Activated naive CD4-positive, alpha-beta T cell treated with anti-CD3 and anti-CD28 coated beads for 36 hours (primary cell): ENCODE data around the gene ADARB1. TPM values are rescaled to one million over a fixed set of nuclear protein-coding genes. Genes with fewer than 3 reads are reported as not detected.

ENCODE experiments used
- CTCF ChIA-PET: fragments of 350-600 bp; sonication (Branson Sonifier 250); formaldehyde crosslinking; loops from one replicate; lab custom pipeline; 2021; ENCODE audit warnings: antibody characterized with exemption; lab: Charles Lee
- DNase-seq: peaks from one replicate; pipeline ENCODE4 v3.0.0-alpha.2; 2020
- H3K27ac Mint-ChIP-seq: one replicate; pipeline ENCODE4 v1.8.0; 2021; ENCODE audit warnings: mild to moderate bottlenecking, mixed read lengths
- H3K27me3 Mint-ChIP-seq: one replicate; pipeline ENCODE4 v1.8.0; 2021; ENCODE audit warnings: low read depth, mixed read lengths
- H3K36me3 Mint-ChIP-seq: one replicate; pipeline ENCODE4 v1.8.0; 2021; ENCODE audit warnings: low read depth, mixed read lengths
- H3K4me1 Mint-ChIP-seq: one replicate; pipeline ENCODE4 v1.8.0; 2021; ENCODE audit warnings: low read depth, mixed read lengths
- H3K4me3 Mint-ChIP-seq: one replicate; pipeline ENCODE4 v1.8.0; 2021; ENCODE audit warnings: mild to moderate bottlenecking, moderate library complexity, mixed read lengths
- H3K9me3 Mint-ChIP-seq: one replicate; pipeline ENCODE4 v1.8.0; 2021; ENCODE audit warnings: mixed read lengths
- intact Hi-C: fragments of 100-400 bp; cut with micrococcal nuclease; formaldehyde crosslinking; loops from one replicate; pipeline ENCODE4 v1.15.1; 2023
- total RNA-seq, 2 experiments: library from RNA; stranded (reverse); gene quantifications; one replicate each; pipeline ENCODE4 v1.2.3, GENCODE V29; 2021

ADARB1 gene
- total RNA-seq, 2 experiments from 2014 or later, result 30.1 to 33.3 TPM

DNA sequence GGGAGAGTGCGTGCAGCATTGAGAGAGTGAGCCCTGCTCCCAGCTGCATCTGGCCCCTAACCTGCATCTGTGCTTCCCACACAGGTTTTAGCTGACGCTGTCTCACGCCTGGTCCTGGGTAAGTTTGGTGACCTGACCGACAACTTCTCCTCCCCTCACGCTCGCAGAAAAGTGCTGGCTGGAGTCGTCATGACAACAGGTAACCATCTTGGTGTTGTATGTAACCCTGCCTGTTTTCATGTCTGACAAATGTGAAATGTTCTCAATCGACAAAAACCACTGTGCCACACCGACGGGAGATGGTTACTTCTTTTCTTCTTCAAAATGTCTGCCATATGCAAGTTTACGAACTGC is 105.8 kb downstream of the ADARB1 start:
- peaks cover 27% of the 10 kb centered on the region for H3K36me3 Mint-ChIP-seq
- intact Hi-C loops, result no loop called here
- no peak overlapping the region for H3K4me3 Mint-ChIP-seq
- CTCF ChIA-PET, result no interaction called here
- no peaks in the 10 kb centered on the region for H3K4me1 Mint-ChIP-seq
- no peak for DNase-seq
- no peaks in the 10 kb centered on the region for H3K9me3 Mint-ChIP-seq
- H3K27me3 Mint-ChIP-seq, result no peaks in the 10 kb centered on the region
- H3K27ac Mint-ChIP-seq, result no peak overlapping the region

DNA sequence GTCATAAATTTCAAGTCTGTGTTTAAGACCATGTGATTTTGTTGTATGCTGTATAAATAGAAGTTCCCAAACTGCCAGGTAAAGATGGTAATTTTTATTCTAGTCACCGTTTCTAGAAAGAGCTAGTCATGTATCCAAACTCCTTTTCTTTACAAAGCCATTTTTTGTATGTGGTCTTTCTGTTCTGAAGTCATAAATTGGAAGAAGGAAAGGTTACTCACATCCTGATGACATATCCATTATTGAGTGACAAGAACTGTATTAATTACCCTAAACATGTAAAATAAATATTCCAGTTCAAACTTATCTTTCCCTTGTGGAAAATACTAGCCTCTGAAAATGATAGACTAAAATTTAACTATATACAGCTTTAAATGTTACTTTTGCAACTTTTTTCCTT is 108.6 kb downstream of the ADARB1 start:
- no peak overlapping the region for H3K4me3 Mint-ChIP-seq
- H3K27ac Mint-ChIP-seq, result no peak overlapping the region
- H3K4me1 Mint-ChIP-seq, result no peaks in the 10 kb centered on the region
- intact Hi-C loops, result no loop called here
- peaks cover 45% of the 10 kb centered on the region for H3K36me3 Mint-ChIP-seq
- DNase-seq, result no peak
- H3K9me3 Mint-ChIP-seq, result peaks cover 14% of the 10 kb centered on the region
- no peaks in the 10 kb centered on the region for H3K27me3 Mint-ChIP-seq
- CTCF ChIA-PET, result no interaction called here

DNA sequence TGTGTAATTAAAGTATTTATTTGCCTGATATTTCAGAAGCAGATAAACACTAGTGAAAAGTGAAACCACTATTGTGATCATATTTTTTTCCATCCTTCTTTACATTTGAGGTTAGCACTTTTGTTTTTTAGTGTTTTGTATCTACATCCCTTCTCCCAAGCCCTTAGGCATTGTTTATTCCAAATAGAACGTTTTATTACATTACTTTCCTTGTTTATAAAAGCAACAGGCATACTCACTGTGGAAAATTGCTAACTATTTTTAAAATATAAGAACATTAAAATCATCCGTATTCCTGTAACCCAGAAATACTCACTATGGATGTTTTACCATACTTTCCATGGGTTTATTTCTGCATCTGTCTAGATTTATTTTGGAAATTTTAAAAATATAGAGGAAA is 109.5 kb downstream of the ADARB1 start:
- no peak overlapping the region for H3K4me3 Mint-ChIP-seq
- no peaks in the 10 kb centered on the region for H3K4me1 Mint-ChIP-seq
- no peaks in the 10 kb centered on the region for H3K27me3 Mint-ChIP-seq
- peaks cover 20% of the 10 kb centered on the region for H3K9me3 Mint-ChIP-seq
- CTCF ChIA-PET, result interaction anchor here (0.6 kb wide), 1 partner anchor 55 kb away, joined by 4 read pairs; no protein-coding TSS in a partner anchor
- intact Hi-C loops, result no loop called here
- DNase-seq, result no peak
- peaks cover 53% of the 10 kb centered on the region for H3K36me3 Mint-ChIP-seq
- H3K27ac Mint-ChIP-seq, result no peak overlapping the region

DNA sequence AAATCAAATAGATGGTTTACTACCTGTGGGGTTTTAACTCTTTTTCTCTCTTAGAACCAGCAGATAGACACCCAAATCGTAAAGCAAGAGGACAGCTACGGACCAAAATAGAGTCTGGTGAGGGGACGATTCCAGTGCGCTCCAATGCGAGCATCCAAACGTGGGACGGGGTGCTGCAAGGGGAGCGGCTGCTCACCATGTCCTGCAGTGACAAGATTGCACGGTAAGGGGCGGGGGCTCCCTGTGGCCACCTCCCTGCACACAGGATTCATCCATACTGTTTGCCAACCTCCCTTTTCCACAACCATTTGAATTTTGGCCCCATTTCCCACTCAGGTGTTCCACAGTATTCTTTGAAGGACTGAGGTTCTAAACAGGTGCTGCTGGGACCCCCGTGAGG is 110.5 kb downstream of the ADARB1 start:
- peaks cover 23% of the 10 kb centered on the region for H3K9me3 Mint-ChIP-seq
- CTCF ChIA-PET, result no interaction called here

DNA sequence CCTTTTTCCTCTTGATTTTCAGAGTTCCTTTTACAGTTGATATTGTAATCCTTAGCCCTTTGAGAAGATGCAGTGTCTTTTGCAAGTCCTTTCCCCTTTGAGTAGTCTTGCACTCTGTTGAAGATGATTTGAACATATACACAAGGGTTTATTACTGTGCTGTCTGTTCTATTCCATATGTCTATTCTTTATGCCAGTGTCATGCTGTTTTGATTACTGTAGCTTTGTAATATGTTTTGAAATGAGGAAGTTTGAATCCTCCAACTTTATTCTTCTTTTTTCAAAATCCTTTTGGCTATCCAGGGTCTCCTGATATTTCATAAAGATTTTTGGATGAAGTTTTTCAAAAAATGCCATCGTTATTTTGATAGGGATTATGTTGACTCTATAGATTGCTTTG is 112.3 kb downstream of the ADARB1 start:
- Mint-ChIP-seq H3K27ac (no peak overlapping the region), H3K27me3 (no peaks in the 10 kb centered on the region), H3K4me3 (no peak overlapping the region), H3K9me3 (peaks cover 26% of the 10 kb centered on the region), H3K36me3 (peaks cover 69% of the 10 kb centered on the region), H3K4me1 (no peaks in the 10 kb centered on the region)
- CTCF ChIA-PET, result no interaction called here
- no peak for DNase-seq
- intact Hi-C loops, result no loop called here

More for the DNA sequence above, 110.5 kb downstream of the ADARB1 start:
- intact Hi-C loops, result no loop called here
- Mint-ChIP-seq H3K4me1 (no peaks in the 10 kb centered on the region), H3K36me3 (peaks cover 62% of the 10 kb centered on the region), H3K27ac (no peak overlapping the region), H3K4me3 (no peak overlapping the region), H3K27me3 (no peaks in the 10 kb centered on the region)
- DNase-seq, result no peak

DNA sequence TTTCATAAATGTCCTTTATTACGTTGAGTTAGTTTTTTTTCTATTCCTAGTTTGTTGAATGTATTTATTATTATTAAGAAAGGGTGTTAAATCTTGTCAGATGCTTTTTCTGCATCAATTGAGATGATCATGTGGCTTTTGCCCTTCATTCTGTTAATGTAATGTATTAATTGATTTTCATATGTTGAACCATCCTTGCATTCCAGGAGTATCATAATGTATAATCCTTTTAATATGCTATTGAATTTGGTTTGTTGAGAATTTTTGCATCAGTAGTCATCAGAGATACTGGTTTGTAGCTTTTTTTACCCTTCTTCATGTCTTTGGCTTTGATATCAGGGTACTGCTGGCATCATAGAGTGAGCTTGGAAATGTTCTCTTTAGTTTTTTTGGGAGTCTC is 113.3 kb downstream of the ADARB1 start:
- no peak for DNase-seq
- peaks cover 67% of the 10 kb centered on the region for H3K36me3 Mint-ChIP-seq
- intact Hi-C loops, result no loop called here
- H3K9me3 Mint-ChIP-seq, result peaks cover 26% of the 10 kb centered on the region
- no peak overlapping the region for H3K27ac Mint-ChIP-seq
- no peaks in the 10 kb centered on the region for H3K27me3 Mint-ChIP-seq
- CTCF ChIA-PET, result interaction anchor here (0.7 to 1.1 kb wide), 2 partner anchors 30 to 49 kb away, joined by 3 to 4 read pairs; no protein-coding TSS in a partner anchor
- no peaks in the 10 kb centered on the region for H3K4me1 Mint-ChIP-seq
- no peak overlapping the region for H3K4me3 Mint-ChIP-seq

DNA sequence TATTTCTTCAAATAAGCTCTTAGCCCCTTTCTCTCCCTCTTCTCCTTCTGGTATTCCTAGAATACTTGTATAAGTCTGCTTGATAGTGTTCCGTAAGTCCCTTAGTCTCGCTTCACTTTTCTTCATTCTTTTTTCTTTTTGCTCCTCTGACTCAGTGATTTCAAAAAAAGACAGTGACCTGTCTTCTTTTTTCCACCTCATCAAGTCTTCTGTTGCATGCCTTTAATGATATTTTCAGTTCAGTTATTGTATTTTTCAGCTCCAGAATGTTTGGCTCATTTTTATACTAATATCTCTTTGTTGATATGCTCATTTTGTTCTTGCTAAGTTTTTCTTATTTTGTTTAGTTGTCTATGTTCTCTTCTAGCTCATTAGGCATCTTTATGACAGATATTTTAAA is 115.6 kb downstream of the ADARB1 start:
- CTCF ChIA-PET, result interaction anchor here (0.8 kb wide), 1 partner anchor 101 kb away, joined by 3 read pairs; no protein-coding TSS in a partner anchor
- no peak overlapping the region for H3K27ac Mint-ChIP-seq
- intact Hi-C loops, result no loop called here
- no peaks in the 10 kb centered on the region for H3K27me3 Mint-ChIP-seq
- H3K4me3 Mint-ChIP-seq, result no peak overlapping the region
- peaks cover 65% of the 10 kb centered on the region for H3K36me3 Mint-ChIP-seq
- no peaks in the 10 kb centered on the region for H3K4me1 Mint-ChIP-seq
- H3K9me3 Mint-ChIP-seq, result peaks cover 26% of the 10 kb centered on the region
- DNase-seq, result no peak

DNA sequence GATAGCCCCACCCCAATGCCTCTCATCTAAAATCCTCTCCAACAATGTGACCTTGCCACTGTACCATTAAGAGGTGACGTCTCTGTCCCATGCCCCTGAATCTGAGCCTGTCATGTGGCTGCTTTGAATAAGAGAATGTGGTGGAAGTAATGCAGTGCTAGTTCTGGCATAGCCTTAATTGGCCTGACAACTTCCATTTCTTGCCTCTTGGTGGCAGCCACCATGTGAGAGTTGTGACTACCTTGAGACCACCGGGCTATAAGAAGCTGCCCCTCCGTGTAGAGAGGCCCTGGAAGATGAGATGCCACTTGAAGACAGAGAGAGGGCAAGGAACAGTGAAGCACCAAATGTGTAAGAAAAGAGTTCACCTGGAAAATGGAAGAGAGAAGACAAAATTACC is 118.0 kb downstream of the ADARB1 start:
- no peaks in the 10 kb centered on the region for H3K27me3 Mint-ChIP-seq
- no peak overlapping the region for H3K4me3 Mint-ChIP-seq
- H3K27ac Mint-ChIP-seq, result no peak overlapping the region
- DNase-seq, result no peak
- CTCF ChIA-PET, result no interaction called here
- peaks cover 45% of the 10 kb centered on the region for H3K36me3 Mint-ChIP-seq
- H3K9me3 Mint-ChIP-seq, result peaks cover 19% of the 10 kb centered on the region
- intact Hi-C loops, result no loop called here
- no peaks in the 10 kb centered on the region for H3K4me1 Mint-ChIP-seq

DNA sequence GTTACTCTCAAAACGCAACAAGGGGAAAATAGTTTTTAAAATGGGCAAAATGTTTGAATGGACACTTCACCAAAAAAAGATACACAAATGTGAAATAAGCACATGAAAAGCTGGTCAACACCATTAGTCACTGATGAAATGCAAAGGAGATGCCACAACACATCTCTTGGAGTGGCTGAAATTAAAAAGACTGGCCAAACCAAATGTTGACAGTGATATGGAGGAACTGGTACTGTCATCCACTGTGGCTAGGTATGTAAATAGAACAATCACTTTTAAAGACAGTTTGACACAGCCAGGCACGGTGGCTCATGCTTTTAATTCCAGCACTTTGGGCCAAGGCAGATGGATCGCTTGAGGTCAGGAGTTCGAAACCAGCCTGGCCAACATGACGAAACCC is 122.2 kb downstream of the ADARB1 start:
- no peak overlapping the region for H3K27ac Mint-ChIP-seq
- no peaks in the 10 kb centered on the region for H3K4me1 Mint-ChIP-seq
- H3K9me3 Mint-ChIP-seq, result no peaks in the 10 kb centered on the region
- CTCF ChIA-PET, result no interaction called here
- intact Hi-C loops, result no loop called here
- DNase-seq, result no peak
- no peaks in the 10 kb centered on the region for H3K27me3 Mint-ChIP-seq
- H3K4me3 Mint-ChIP-seq, result no peak overlapping the region
- H3K36me3 Mint-ChIP-seq, result peaks cover 10% of the 10 kb centered on the region

DNA sequence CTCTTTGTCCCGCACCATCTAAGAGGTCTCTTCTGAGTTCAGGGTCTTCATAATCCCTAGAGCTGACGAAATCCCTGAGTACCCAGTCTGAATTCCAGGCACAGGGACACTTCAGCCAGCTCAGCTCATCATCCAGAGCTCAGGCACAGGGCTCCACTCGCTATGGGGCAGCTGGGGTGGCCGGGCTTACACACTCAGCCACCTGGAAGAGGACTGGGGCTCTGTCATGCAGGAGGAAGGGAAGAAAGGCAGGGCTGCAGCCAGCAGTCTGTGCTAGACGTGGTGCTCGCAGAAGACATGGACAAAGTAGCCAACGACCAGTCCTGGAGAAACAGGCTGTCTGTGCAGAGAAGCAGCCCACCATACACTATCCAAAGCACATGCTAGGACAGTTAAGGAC is 124.8 kb downstream of the ADARB1 start:
- Mint-ChIP-seq H3K9me3 (no peaks in the 10 kb centered on the region), H3K27me3 (no peaks in the 10 kb centered on the region), H3K27ac (no peak overlapping the region), H3K4me1 (no peaks in the 10 kb centered on the region), H3K36me3 (peaks cover 3% of the 10 kb centered on the region), H3K4me3 (no peak overlapping the region)
- intact Hi-C loops, result no loop called here
- no peak for DNase-seq
- CTCF ChIA-PET, result no interaction called here

DNA sequence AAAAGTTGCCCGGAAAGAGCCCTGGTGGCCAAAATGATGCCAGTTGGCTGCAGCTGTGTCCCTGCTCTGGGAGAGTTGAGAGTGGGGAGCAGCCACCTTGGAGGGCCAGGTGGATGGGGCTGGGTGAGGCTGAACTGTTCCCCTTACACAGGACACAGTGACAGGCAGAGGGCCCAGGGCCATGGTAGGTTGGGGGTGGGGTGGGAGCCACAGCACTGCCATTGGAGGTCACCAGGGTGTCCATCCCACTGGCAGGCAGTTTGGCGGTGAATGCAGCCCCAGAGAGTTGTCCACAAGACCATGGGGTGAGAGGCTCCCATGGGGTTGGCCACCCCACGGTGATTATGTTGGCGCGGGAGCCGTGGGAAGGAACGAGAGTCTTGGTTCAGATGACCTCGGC is 125.7 kb downstream of the ADARB1 start:
- intact Hi-C loops, result no loop called here
- no peak overlapping the region for H3K27ac Mint-ChIP-seq
- H3K4me1 Mint-ChIP-seq, result no peaks in the 10 kb centered on the region
- DNase-seq, result no peak
- H3K4me3 Mint-ChIP-seq, result no peak overlapping the region
- no peaks in the 10 kb centered on the region for H3K27me3 Mint-ChIP-seq
- CTCF ChIA-PET, result no interaction called here
- H3K36me3 Mint-ChIP-seq, result peaks cover 5% of the 10 kb centered on the region
- no peaks in the 10 kb centered on the region for H3K9me3 Mint-ChIP-seq

DNA sequence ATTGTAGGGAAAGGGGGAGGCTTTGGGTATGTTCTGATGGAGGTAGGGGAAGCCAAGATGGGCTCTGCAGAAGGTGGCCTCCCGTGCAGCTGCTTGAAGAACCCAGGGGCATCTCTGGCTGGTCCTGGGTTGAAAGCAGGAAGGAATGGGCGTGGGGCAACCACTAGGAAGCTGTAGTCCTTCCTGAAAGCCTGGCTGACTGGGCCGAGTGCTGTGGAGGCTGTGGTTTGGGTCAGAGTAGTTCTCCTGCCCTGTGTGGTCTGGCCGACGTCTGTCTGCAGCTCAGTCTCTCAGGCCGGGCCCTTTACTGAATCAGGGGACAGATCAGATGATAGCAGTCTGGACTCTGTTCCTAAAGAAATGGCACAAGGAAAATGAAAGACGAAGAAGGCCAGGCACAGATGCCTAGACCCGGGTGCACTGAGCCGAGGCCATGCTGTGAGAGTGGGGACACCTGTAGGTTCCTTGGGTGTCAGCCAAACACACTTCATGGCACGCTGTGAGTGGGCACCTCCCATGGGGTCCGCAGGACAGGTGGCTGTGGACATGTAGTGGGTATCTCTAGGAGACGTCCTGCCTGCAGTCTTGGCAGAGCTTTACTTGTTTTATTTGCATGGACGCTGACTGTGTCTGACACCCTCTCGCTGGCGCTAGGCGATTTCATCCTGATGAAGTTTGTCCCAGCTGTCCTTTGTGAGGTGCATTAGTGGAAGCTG is 126.4 kb downstream of the ADARB1 start:
- Mint-ChIP-seq H3K27me3 (no peaks in the 10 kb centered on the region), H3K4me3 (no peak overlapping the region), H3K9me3 (no peaks in the 10 kb centered on the region), H3K4me1 (no peaks in the 10 kb centered on the region), H3K27ac (no peak overlapping the region), H3K36me3 (peaks cover 4% of the 10 kb centered on the region)
- intact Hi-C loops, result no loop called here
- DNase-seq, result no peak
- CTCF ChIA-PET, result no interaction called here

DNA sequence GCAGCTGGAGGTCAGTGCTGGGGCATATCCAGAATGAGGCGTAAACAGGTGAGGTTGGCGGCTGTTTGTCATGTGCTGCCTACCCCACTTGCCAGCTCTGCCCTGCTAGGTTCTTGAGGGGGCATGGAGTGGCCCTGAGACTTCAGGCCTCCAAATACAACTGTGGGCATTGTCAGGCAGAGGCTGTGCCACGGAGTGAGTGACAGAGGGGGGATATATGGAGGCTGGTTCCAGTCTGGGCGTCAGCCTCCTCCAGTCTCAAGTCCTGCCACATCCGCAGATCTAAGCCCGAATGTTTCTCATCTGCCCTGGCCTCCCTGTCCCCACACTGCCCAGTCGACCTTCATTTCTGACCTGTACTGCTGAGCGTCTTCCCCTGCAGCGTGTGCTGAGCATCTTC is 128.0 kb downstream of the ADARB1 start:
- no peak overlapping the region for H3K4me3 Mint-ChIP-seq
- peaks cover 4% of the 10 kb centered on the region for H3K36me3 Mint-ChIP-seq
- no peaks in the 10 kb centered on the region for H3K9me3 Mint-ChIP-seq
- CTCF ChIA-PET, result no interaction called here
- no peaks in the 10 kb centered on the region for H3K27me3 Mint-ChIP-seq
- no peak for DNase-seq
- no peak overlapping the region for H3K27ac Mint-ChIP-seq
- no peaks in the 10 kb centered on the region for H3K4me1 Mint-ChIP-seq
- intact Hi-C loops, result no loop called here
